Measurements from ENCODE around the gene LIMCH1. TPM values are rescaled to one million over a fixed set of nuclear protein-coding genes. Genes with fewer than 3 reads are reported as not detected.

The LIMCH1 gene
- total RNA-seq, 1 experiment from 2014 or later: 3.3 TPM

DNA sequence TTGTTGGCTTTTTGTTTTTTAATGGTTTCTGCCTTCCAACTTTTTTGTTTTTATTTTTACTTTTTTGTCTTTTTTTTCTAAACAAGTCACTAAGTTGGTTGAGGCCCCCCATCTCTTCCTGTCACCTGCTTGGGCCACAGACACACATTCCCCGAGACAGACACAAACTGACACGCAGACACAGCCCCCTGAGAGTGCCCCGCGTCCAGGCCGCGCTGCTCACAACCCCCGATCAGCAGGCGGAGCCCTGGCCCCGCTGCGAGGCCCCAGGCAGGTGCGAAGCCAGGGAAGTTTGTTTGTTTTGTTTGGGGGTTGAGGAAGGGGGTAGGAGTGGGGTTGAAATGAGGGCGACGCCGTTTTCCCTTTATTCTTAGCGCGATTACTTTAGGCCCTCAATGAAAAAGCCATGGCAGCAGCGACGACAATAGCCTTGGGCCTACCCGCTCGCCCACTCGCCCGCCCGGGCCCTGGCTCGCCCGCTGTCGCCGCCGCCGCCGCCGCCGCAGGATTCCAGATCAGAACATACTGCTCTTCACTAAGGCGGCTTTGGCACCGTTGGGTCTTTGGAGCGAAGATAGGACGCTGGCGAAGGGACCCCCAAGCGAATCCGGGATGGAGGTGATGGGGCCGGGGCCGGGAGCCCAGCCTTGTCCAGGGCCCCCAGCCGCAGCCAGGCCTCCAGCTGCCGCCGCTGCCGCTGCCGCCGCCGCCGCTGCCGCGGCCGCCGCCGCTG lies 207.5 kb downstream of the LIMCH1 start:
- Histone ChIP-seq H3K18ac (ENCODE audit: insufficient read length, low read depth, low read length) (no peak overlapping the region), H3K79me1 (ENCODE audit: insufficient read depth, low read depth, low read length, poor library complexity, severe bottlenecking) (no peaks in the 10 kb centered on the region), H3K14ac (ENCODE audit: insufficient read depth, low read length) (no peak overlapping the region), H3K56ac (ENCODE audit: insufficient read length, low read depth, low read length) (no peak overlapping the region), H2BK20ac (ENCODE audit: low read depth, low read length, poor library complexity, severe bottlenecking) (no peak overlapping the region), H3K23ac (ENCODE audit: insufficient read length, low read depth, low read length) (no peak overlapping the region), H3K79me2 (ENCODE audit: insufficient read depth, low read length) (no peaks in the 10 kb centered on the region), H3K9me3 (ENCODE audit: control insufficient read depth, low read depth, low read length) (no peaks in the 10 kb centered on the region), H2AFZ (ENCODE audit: low read length) (no peak overlapping the region), H3K27me3 (ENCODE audit: insufficient read depth, low read length) (peaks cover 93% of the 10 kb centered on the region), H3K4ac (ENCODE audit: low read depth, low read length) (no peak overlapping the region), H4K8ac (replicated peaks; ENCODE audit: insufficient read length, low read depth, low read length) (no peak overlapping the region), H3K23me2 (ENCODE audit: insufficient read length, low read depth, low read length, poor library complexity, severe bottlenecking) (peaks cover 5% of the 10 kb centered on the region), H4K91ac (ENCODE audit: insufficient read length, low read depth, low read length) (no peak overlapping the region), H4K20me1 (ENCODE audit: control insufficient read depth, insufficient read depth, insufficient read length) (peaks cover 2% of the 10 kb centered on the region), H3K27ac (ENCODE audit: insufficient read length, low read depth, low read length) (no peak overlapping the region), H3K4me1 (ENCODE audit: insufficient read depth, low read length) (no peaks in the 10 kb centered on the region), H2BK120ac (ENCODE audit: low read depth, low read length, poor library complexity, severe bottlenecking) (no peak overlapping the region), H4K5ac (ENCODE audit: insufficient read length, low read depth, low read length) (no peak overlapping the region), H2BK12ac (ENCODE audit: insufficient read length, low read depth, low read length) (no peak overlapping the region), H2AK5ac (ENCODE audit: insufficient read length, low read length) (no peak overlapping the region), H3K9ac (ENCODE audit: extremely low read depth, insufficient read length, low read length) (no peak overlapping the region), H2BK5ac (ENCODE audit: insufficient read length, low read length) (no peak overlapping the region), H3T11ph (ENCODE audit: low read length) (no peak overlapping the region), H3K4me2 (ENCODE audit: insufficient read depth, insufficient read length, low read length) (peak overlapping the region; percentile 8), H2BK15ac (ENCODE audit: low read depth, low read length) (no peak overlapping the region)
- peaks cover 99% of the 10 kb centered on the region for H3K27me3 Mint-ChIP-seq (ENCODE audit: low read depth)
- peak overlapping the region in 1 of 2 experiments; percentile 71; a peak in 3 of 5 replicates for H3K4me3 Mint-ChIP-seq
- peak; percentile 52 for DNase-seq
- peaks cover 0 to 2% (median 0%) of the 10 kb centered on the region in 3 experiments; a peak in 2 of 7 replicates for H3K36me3 Mint-ChIP-seq (ENCODE audit: insufficient read depth in 1 of 3, low read depth in 3 of 3)
- no CpG with 5 or more reads among the region's 54 CpGs for WGBS (ENCODE audit: extremely low coverage, insufficient read length, low lambda C conversion rate)
- H3K9me3 Mint-ChIP-seq: peaks cover 2 to 22% of the 10 kb centered on the region in 2 experiments; a peak in 4 of 5 replicates
- H3K27ac Mint-ChIP-seq: no peak overlapping the region
- TF ChIP-seq, protein P1, sequence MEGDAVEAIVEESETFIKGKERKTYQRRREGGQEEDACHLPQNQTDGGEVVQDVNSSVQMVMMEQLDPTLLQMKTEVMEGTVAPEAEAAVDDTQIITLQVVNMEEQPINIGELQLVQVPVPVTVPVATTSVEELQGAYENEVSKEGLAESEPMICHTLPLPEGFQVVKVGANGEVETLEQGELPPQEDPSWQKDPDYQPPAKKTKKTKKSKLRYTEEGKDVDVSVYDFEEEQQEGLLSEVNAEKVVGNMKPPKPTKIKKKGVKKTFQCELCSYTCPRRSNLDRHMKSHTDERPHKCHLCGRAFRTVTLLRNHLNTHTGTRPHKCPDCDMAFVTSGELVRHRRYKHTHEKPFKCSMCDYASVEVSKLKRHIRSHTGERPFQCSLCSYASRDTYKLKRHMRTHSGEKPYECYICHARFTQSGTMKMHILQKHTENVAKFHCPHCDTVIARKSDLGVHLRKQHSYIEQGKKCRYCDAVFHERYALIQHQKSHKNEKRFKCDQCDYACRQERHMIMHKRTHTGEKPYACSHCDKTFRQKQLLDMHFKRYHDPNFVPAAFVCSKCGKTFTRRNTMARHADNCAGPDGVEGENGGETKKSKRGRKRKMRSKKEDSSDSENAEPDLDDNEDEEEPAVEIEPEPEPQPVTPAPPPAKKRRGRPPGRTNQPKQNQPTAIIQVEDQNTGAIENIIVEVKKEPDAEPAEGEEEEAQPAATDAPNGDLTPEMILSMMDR (conservative IDR thresholded peaks at IDR 0.05): no peak
- H3K4me1 Mint-ChIP-seq: peaks cover 21 to 48% of the 10 kb centered on the region in 2 experiments
